ENCODE measurements around the gene S100B. TPM values are rescaled to one million over a fixed set of nuclear protein-coding genes. Genes with fewer than 3 reads are reported as not detected.

S100B gene
- total and polyA plus RNA-seq, 4 donors = 258 to 470 (median 410) TPM

- peaks cover 78% of the 10 kb centered on the region for H3K36me3 ChIP-seq (ENCODE audit: control insufficient read depth, insufficient read depth, low read length)
- H3K4me3 ChIP-seq (ENCODE audit: low read depth, low read length) = no peak overlapping the region
- no peaks in the 10 kb centered on the region for H3K27me3 ChIP-seq (ENCODE audit: control insufficient read depth, insufficient read depth, low read length)
- no peaks in the 10 kb centered on the region for H3K9me3 ChIP-seq (ENCODE audit: control insufficient read depth, insufficient read depth, low read length)
- 98% methylated on average over 12 of the region's 12 CpGs for WGBS (ENCODE audit: insufficient coverage)
- H3K4me1 ChIP-seq (ENCODE audit: control insufficient read depth, insufficient read depth, low read length) = no peaks in the 10 kb centered on the region
- H3K27ac ChIP-seq (ENCODE audit: low read depth, low read length) = no peak overlapping the region
- DNase-seq (ENCODE audit: low read depth in 4 of 6, low spot score in 6 of 6) = no peak
Measured at GRCh38 chr21:46550116-46550941, 54.6 kb downstream of the S100B start.

GRCh38 chr21:46549650-46550049 is 55.2 kb downstream of the S100B start:
- no peaks in the 10 kb centered on the region for H3K9me3 ChIP-seq (ENCODE audit: control insufficient read depth, insufficient read depth, low read length)
- 91% methylated on average over 16 of the region's 18 CpGs for WGBS (ENCODE audit: insufficient coverage)
- peaks cover 75% of the 10 kb centered on the region for H3K36me3 ChIP-seq (ENCODE audit: control insufficient read depth, insufficient read depth, low read length)
- no peak overlapping the region for H3K4me3 ChIP-seq (ENCODE audit: low read depth, low read length)
- no peaks in the 10 kb centered on the region for H3K27me3 ChIP-seq (ENCODE audit: control insufficient read depth, insufficient read depth, low read length)
- H3K4me1 ChIP-seq (ENCODE audit: control insufficient read depth, insufficient read depth, low read length) = no peaks in the 10 kb centered on the region
- DNase-seq (ENCODE audit: low read depth in 4 of 6, low spot score in 6 of 6) = no peak
- H3K27ac ChIP-seq (ENCODE audit: low read depth, low read length) = no peak overlapping the region

Other genes starting within 250 kb of the S100B start
- 10 to 100 TPM; 41.2 to 44.5 TPM for gene DIP2A, start 146.2 kb downstream of the S100B start, total RNA-seq
- gene DIP2A, start 146.2 kb downstream of the S100B start, polyA plus RNA-seq (ENCODE audit: insufficient read length in 2 of 2) = 10 to 100 TPM; 42.0 to 69.6 TPM
- 100 to 1,000 TPM; 125 to 207 TPM for gene PRMT2, start 30.6 kb upstream of the S100B start, total RNA-seq
- gene PRMT2, start 30.6 kb upstream of the S100B start, polyA plus RNA-seq (ENCODE audit: insufficient read length in 2 of 2) = 100 to 1,000 TPM; 206 to 216 TPM

Data from spinal cord (tissue), 10 donors.